Measurements from ENCODE around the gene PTK7.

PTK7 gene

GRCh38 chr6:43181621-43181941 is 105.5 kb downstream of the PTK7 start:
- FAIRE-seq, result no peak

GRCh38 chr6:43181942-43182860 is 106.1 kb downstream of the PTK7 start, which contains the start of gene CUL9:
TSS of gene CUL9 (plus strand) at chr6:43182196. CDS start at chr6:43184311, 2,115 bp downstream.
- FAIRE-seq, result no peak

- no peak for FAIRE-seq
Measured at GRCh38 chr6:43183441-43183840, 107.3 kb downstream of the PTK7 start.

GRCh38 chr6:43184268-43184985 is 108.3 kb downstream of the PTK7 start:
- no peak for FAIRE-seq

DNA sequence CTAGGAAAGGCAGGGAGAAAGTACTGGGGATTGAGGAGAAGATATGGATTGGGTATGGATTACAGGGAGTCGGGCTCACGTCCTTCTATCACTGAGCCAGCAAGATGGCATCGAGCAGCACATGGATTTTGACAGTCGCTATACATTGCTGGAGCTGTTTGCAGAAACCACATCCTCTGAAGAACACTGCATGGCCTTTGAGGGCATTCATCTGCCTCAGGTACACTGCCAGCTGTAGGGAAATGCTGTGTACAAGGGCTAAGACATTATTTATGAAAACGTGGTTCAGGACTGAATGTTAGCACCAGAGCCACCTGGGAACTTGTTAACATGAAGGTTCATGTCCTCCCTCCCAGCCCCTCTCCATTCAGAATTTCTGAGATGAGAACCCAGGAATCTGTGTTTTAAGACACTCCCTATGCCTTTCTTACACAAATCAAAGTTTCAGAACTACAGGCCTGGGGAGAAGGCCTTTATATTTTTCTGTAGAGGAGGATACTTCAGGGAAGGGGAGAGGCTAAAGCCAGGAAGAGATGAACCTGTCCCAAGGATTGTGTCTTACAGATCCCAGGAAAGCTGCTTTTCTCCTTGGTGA is 109.4 kb downstream of the PTK7 start:
- no peak for FAIRE-seq

DNA sequence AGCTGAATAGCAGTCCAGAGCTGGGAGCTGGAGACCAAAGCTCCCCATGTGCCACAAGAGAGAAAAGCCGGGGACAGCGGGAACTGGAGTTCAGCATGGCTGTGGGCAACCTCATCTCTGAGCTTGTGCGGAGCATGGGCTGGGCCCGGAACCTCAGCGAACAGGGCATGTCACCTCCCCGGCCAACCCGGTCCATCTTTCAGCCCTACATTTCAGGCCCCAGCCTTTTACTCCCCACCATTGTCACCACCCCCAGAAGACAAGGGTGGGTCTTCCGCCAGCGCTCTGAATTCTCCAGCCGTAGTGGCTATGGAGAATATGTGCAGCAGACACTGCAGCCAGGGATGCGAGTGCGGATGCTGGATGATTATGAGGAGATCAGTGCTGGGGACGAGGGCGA is 109.9 kb downstream of the PTK7 start:
- FAIRE-seq, result no peak

DNA sequence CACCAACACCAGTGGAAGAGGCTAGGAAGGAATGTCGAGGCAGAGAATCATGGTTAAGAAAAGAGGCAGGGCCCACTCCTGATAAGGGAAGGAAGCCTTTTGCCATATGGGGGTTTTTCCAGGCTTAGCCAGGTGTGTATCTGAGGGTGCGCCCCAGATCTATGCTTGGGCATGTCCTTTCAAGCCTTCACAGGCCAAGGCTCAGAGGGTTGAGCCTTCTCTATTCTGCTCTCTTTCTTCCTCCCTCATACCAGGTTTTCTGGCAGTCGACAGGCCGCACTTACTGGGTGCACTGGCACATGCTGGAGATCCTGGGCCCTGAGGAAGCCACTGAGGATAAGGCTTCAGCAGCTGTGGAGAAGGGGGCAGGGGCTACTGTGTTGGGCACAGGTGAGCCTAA is 110.6 kb downstream of the PTK7 start:
- no peak for FAIRE-seq

DNA sequence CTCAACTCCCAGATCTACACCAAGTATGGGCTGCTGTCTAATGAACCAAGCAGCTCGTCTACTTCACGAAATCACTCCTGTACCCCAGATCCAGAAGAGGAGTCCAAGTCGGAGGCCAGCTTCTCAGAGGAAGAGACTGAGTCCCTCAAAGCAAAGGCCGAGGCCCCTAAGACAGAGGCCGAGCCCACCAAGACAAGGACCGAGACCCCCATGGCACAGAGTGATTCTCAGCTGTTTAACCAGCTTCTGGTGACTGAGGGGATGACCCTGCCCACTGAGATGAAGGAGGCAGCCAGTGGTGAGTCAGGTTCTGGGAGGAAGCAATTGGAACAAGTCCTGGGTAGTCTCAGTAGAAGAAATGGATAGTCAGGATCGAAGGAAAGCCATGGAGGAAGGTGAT is 111.7 kb downstream of the PTK7 start:
- no peak for FAIRE-seq

GRCh38 chr6:43188426-43188825 is 112.3 kb downstream of the PTK7 start:
- no peak for FAIRE-seq

DNA sequence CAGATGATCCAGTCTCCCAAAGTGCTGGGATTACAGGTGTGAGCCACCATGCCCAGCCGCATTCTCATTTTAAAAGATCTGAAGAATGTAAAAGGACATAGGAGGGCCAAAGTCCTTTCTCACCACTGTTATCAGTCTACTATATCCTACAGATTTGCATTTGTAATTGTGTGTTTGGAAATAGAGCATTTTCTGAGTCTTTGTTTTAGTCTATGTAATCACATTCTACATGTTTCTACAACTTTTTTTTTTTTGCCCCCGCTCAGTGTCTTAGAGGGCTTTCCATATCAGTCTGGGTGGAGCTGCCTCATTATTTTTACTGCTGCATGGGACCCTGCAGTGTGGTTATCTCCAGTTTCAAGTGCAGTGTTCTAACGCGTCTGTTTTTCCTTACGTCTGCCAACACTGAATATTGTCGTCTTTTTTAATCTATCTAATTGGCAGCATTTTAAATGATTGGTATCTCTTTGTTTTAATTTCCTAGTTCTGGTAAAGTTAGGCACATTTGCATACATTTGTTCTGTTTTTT is 113.7 kb downstream of the PTK7 start:
- FAIRE-seq, result no peak

- no peak for FAIRE-seq
Measured at GRCh38 chr6:43192911-43193310, 116.8 kb downstream of the PTK7 start.

- FAIRE-seq, result no peak
Measured at GRCh38 chr6:43193929-43194328, 117.8 kb downstream of the PTK7 start.

DNA sequence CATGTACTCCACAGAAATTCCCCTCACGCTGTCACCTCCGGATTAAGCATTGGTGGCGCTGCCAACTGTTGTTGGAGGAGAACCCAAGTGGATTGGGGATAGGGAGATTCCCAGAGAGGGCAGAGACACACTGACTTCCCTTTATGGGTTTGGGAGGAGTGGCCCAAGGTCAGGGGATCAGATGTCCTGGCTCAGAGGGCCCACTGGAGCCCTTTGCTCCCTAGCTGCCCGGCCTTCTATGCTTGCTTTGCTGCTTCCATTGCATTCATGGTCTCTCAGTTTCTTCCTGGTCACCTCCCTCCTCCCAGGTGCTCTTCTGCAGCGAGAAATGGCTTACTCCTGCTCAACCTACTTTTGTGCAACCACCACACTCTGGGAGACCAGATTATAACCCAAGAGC is 120.2 kb downstream of the PTK7 start:
- FAIRE-seq, result no peak

DNA sequence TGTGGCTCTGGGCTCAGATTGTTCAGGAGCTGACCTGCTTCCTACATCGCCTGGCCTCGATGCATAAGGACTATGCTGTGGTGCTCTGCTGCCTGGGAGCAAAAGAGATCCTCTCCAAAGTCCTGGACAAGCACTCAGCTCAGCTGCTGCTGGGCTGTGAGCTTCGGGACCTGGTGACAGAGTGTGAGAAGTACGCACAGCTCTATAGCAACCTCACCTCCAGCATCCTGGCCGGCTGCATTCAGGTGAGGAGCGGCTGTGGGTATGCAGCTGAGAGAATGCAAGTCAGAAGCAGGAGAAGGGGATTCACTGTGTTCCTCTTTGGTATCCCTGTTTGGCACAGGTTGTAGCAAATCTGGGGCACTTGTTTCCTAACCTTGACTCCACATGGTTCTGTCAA is 123.8 kb downstream of the PTK7 start:
- no peak for FAIRE-seq

DNA sequence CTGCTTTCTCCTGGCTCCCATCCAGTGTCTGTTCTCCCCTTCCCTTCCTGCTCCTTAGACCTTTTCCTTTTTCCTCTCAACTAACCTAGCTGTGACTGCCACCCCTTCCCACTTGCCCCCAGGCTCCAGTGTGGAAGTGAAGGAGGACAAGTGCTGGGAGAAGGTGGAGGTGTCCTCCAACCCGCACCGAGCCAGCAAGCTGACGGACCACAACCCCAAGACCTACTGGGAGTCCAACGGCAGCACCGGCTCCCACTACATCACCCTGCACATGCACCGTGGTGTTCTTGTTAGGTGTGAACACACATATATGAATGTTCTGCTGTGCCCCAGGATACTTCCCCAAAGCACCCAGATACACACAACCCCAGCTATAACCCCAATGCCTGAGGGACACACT is 124.4 kb downstream of the PTK7 start:
- no peak for FAIRE-seq

GRCh38 chr6:43202451-43202850 is 126.3 kb downstream of the PTK7 start:
- no peak for FAIRE-seq

DNA sequence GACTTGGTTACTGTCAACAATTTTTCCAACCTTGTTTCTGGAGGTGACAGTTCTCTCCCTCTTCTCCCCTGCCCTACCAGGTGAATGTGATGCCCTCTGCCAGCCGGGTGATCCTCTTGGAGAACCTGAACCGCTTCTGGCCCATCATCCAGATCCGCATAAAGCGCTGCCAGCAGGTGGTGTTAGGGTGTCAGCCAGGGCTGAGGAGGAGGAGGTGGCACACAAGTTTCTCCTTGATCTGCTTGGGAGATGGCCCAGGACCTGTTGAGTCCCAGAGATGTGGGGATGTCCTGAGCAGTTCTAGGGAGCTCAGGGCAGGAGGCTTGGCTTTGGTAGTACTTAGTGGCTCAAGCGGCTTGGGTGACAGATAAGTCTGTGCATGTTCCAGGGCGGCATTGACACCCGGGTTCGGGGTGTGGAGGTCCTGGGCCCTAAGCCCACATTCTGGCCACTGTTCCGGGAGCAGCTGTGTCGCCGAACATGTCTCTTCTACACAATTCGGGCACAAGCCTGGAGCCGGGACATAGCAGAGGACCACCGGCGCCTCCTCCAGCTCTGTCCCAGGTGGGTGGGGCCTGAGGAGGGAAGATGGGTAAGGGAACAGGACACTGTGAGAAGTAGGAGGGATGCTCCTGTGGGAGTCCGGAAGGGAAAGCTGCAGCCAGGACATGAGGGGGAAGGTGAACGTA is 127.1 kb downstream of the PTK7 start:
- no peak for FAIRE-seq

DNA sequence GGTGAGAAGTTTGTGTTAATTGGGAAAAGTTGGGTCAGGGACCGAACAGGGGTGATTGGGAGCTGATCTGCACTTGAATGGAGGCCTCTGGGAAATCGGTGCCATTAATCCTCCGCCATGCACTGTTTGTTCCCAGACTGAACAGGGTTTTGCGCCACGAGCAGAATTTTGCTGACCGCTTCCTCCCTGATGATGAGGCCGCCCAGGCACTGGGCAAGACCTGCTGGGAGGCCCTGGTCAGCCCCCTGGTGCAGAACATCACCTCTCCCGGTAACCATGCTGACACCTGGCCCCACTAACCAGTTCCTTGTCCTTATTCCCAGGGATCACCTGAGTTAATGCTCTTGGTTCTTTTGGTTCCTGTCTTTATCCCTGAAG is 127.6 kb downstream of the PTK7 start:
- FAIRE-seq, result no peak

GRCh38 chr6:43204271-43205105 is 128.4 kb downstream of the PTK7 start:
- no peak for FAIRE-seq

- no peak for FAIRE-seq
Measured at GRCh38 chr6:43205849-43206248, 129.7 kb downstream of the PTK7 start.

DNA sequence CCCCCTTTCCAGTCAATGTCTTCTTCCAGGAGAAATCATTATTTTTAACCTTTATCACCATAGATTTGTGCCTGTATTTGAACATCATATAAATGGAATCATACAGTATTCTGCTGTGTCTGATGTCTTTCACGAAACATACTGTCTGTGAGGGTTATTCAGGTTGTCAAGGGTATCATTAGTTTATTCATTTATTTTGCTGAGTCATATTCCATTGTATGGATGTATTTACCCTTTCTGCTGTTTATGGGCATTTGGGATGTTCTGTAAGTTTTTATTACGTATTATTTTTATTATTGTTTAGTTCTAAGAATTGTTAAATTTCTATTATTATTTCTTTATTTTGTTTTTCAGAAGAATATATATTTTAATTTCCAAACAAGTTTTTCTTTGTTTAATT is 131.2 kb downstream of the PTK7 start:
- FAIRE-seq, result no peak

Measured in TTC549 (cell line).